DND-41 (cell line): ENCODE measurements around the gene CD3E.

ENCODE experiments used
- EZH2 ChIP-seq: IDR thresholded peaks from 3 replicates; pipeline ENCODE4 v1.6.1; 2012; ENCODE audit warnings: borderline replicate concordance, low read depth, mild to moderate bottlenecking, moderate library complexity, low read length, inconsistent platforms; ENCODE audit not compliant: severe bottlenecking
- TF ChIP-seq, protein P1 (sequence below): IDR thresholded peaks from 2 replicates; pipeline ENCODE4 v1.5.1; 2012; ENCODE audit warnings: borderline replicate concordance, low read length, moderate library complexity, mild to moderate bottlenecking; ENCODE audit not compliant: poor library complexity, severe bottlenecking; ENCODE audit errors: extremely low read depth

DNA sequence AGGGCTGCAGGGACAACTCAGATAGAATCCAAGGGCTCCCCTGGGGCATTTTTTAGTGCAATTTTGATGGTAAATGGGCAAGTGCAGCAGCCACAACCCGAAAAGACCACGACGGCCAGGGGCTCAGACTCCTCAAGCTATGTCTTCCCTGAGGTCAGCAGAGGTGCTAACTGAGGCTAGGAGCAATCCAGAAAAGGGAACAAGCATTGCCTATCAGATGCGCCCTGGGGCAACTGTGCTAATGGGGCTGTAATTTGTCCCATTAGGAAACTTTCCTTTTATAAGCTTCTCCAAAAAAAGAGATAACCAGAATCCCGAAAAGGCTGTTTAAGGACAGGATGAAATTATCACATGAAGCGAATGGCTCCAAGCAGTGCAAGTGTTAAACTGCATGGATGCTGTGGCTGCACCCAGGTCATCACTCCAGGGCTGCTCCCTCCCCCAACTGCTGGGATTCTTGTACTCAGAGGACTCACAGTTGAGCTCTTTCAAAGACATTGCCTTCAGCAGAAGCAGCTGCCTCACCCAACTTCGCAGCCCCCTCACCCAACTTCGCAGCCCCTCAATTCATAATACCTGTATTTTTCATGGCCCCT is 2.8 kb upstream of the CD3E start:
- no peak for TF ChIP-seq EZH2
- TF ChIP-seq, protein P1, sequence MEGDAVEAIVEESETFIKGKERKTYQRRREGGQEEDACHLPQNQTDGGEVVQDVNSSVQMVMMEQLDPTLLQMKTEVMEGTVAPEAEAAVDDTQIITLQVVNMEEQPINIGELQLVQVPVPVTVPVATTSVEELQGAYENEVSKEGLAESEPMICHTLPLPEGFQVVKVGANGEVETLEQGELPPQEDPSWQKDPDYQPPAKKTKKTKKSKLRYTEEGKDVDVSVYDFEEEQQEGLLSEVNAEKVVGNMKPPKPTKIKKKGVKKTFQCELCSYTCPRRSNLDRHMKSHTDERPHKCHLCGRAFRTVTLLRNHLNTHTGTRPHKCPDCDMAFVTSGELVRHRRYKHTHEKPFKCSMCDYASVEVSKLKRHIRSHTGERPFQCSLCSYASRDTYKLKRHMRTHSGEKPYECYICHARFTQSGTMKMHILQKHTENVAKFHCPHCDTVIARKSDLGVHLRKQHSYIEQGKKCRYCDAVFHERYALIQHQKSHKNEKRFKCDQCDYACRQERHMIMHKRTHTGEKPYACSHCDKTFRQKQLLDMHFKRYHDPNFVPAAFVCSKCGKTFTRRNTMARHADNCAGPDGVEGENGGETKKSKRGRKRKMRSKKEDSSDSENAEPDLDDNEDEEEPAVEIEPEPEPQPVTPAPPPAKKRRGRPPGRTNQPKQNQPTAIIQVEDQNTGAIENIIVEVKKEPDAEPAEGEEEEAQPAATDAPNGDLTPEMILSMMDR = no peak
